ENCODE data around the gene SETD2.

DNA sequence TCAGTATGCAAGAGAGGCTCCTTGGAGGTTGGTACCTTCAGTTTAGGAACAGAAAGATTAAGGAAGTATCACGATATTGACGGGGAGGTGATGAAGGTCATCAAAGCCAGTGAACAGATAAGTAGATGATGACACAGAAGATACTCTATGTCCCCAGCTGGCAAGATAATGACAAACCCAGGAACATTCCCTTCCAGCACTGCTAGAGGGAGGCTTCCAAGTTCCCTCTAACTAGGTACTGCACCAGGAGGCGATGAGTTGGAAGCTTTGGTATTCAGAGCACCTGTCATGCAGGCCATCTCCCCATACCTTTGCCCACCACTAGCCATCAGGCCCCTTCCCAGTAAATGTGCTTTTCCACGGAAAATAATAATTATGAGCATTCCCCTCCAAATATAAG is 143.6 kb downstream of the SETD2 start:
- TF ChIP-seq, protein P1, sequence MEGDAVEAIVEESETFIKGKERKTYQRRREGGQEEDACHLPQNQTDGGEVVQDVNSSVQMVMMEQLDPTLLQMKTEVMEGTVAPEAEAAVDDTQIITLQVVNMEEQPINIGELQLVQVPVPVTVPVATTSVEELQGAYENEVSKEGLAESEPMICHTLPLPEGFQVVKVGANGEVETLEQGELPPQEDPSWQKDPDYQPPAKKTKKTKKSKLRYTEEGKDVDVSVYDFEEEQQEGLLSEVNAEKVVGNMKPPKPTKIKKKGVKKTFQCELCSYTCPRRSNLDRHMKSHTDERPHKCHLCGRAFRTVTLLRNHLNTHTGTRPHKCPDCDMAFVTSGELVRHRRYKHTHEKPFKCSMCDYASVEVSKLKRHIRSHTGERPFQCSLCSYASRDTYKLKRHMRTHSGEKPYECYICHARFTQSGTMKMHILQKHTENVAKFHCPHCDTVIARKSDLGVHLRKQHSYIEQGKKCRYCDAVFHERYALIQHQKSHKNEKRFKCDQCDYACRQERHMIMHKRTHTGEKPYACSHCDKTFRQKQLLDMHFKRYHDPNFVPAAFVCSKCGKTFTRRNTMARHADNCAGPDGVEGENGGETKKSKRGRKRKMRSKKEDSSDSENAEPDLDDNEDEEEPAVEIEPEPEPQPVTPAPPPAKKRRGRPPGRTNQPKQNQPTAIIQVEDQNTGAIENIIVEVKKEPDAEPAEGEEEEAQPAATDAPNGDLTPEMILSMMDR (conservative IDR thresholded peaks at IDR 0.05; ENCODE audit: low read depth in 2 of 2) = no peak
- TF ChIP-seq NANOG (IDR thresholded peaks at IDR 0.05; ENCODE audit: borderline replicate concordance) = no peak
- TF ChIP-seq POLR2AphosphoS5 (IDR thresholded peaks at IDR 0.05; ENCODE audit: low read depth) = no peak
- TF ChIP-seq EZH2phosphoT487 (IDR thresholded peaks at IDR 0.05; ENCODE audit: unreplicated experiment) = no peak
- no peak for TF ChIP-seq EZH2 (IDR thresholded peaks at IDR 0.05; ENCODE audit: low read depth, unreplicated experiment)
- TF ChIP-seq, protein P2, sequence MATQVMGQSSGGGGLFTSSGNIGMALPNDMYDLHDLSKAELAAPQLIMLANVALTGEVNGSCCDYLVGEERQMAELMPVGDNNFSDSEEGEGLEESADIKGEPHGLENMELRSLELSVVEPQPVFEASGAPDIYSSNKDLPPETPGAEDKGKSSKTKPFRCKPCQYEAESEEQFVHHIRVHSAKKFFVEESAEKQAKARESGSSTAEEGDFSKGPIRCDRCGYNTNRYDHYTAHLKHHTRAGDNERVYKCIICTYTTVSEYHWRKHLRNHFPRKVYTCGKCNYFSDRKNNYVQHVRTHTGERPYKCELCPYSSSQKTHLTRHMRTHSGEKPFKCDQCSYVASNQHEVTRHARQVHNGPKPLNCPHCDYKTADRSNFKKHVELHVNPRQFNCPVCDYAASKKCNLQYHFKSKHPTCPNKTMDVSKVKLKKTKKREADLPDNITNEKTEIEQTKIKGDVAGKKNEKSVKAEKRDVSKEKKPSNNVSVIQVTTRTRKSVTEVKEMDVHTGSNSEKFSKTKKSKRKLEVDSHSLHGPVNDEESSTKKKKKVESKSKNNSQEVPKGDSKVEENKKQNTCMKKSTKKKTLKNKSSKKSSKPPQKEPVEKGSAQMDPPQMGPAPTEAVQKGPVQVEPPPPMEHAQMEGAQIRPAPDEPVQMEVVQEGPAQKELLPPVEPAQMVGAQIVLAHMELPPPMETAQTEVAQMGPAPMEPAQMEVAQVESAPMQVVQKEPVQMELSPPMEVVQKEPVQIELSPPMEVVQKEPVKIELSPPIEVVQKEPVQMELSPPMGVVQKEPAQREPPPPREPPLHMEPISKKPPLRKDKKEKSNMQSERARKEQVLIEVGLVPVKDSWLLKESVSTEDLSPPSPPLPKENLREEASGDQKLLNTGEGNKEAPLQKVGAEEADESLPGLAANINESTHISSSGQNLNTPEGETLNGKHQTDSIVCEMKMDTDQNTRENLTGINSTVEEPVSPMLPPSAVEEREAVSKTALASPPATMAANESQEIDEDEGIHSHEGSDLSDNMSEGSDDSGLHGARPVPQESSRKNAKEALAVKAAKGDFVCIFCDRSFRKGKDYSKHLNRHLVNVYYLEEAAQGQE (IDR thresholded peaks at IDR 0.05; ENCODE audit: unreplicated experiment) = no peak
- no peak for TF ChIP-seq JUNB (IDR thresholded peaks at IDR 0.05; ENCODE audit: unreplicated experiment)

Measured in GM23338 (cell line).